Fibroblast of pulmonary artery (primary cell): ENCODE data around the gene SAMD10.
"Not testable (repeated sequence)": the region's sequence is repeated elsewhere in the genome, so short reads cannot be mapped to it uniquely, and the experiment has no call there.

ENCODE experiments used
- DNase-seq: peaks from one replicate; pipeline ENCODE4 v3.0.0-alpha.2; 2010; ENCODE audit warnings: low read depth
- H3K4me3 ChIP-seq: replicated peaks from 2 replicates; pipeline ENCODE4 v1.5.1; 2011; ENCODE audit warnings: low read depth, mild to moderate bottlenecking, control low read depth, low read length, moderate library complexity
- TF ChIP-seq, protein P1 (sequence below): IDR thresholded peaks from 2 replicates; pipeline ENCODE4 v1.5.1; 2011; ENCODE audit warnings: mild to moderate bottlenecking, control low read depth, low read length, inconsistent platforms; ENCODE audit errors: missing control alignments

SAMD10 gene

GRCh38 chr20:63973160-63973479 is 6.3 kb downstream of the SAMD10 start:
- H3K4me3 ChIP-seq: no peak overlapping the region
- no peak for DNase-seq
- TF ChIP-seq, protein P1, sequence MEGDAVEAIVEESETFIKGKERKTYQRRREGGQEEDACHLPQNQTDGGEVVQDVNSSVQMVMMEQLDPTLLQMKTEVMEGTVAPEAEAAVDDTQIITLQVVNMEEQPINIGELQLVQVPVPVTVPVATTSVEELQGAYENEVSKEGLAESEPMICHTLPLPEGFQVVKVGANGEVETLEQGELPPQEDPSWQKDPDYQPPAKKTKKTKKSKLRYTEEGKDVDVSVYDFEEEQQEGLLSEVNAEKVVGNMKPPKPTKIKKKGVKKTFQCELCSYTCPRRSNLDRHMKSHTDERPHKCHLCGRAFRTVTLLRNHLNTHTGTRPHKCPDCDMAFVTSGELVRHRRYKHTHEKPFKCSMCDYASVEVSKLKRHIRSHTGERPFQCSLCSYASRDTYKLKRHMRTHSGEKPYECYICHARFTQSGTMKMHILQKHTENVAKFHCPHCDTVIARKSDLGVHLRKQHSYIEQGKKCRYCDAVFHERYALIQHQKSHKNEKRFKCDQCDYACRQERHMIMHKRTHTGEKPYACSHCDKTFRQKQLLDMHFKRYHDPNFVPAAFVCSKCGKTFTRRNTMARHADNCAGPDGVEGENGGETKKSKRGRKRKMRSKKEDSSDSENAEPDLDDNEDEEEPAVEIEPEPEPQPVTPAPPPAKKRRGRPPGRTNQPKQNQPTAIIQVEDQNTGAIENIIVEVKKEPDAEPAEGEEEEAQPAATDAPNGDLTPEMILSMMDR: no peak

GRCh38 chr20:63972312-63973159 is 6.9 kb downstream of the SAMD10 start:
- no peak for DNase-seq
- H3K4me3 ChIP-seq: no peak overlapping the region
- TF ChIP-seq, protein P1: no peak

GRCh38 chr20:63971960-63972311 is 7.5 kb downstream of the SAMD10 start:
- DNase-seq: not testable (repeated sequence)

GRCh38 chr20:63970714-63971431 is 8.6 kb downstream of the SAMD10 start:
- no peak for DNase-seq
- TF ChIP-seq, protein P1: no peak
- no peak overlapping the region for H3K4me3 ChIP-seq

More at GRCh38 chr20:63971960-63972311, 7.5 kb downstream of the SAMD10 start:
- H3K4me3 ChIP-seq: not testable (repeated sequence)

- peak within 1 kb of the TSS; percentile 64 for H3K4me3 ChIP-seq
- TF ChIP-seq, protein P1: no peak
- peak; percentile 63 for DNase-seq
Measured at GRCh38 chr20:63969838-63970713, 9.4 kb downstream of the SAMD10 start, which contains the start of gene ZNF512B. Gene ZNF512B, minus strand, starts transcription at chr20:63969930. Its CDS starts 1,980 bp downstream, at chr20:63967950.

DNA sequence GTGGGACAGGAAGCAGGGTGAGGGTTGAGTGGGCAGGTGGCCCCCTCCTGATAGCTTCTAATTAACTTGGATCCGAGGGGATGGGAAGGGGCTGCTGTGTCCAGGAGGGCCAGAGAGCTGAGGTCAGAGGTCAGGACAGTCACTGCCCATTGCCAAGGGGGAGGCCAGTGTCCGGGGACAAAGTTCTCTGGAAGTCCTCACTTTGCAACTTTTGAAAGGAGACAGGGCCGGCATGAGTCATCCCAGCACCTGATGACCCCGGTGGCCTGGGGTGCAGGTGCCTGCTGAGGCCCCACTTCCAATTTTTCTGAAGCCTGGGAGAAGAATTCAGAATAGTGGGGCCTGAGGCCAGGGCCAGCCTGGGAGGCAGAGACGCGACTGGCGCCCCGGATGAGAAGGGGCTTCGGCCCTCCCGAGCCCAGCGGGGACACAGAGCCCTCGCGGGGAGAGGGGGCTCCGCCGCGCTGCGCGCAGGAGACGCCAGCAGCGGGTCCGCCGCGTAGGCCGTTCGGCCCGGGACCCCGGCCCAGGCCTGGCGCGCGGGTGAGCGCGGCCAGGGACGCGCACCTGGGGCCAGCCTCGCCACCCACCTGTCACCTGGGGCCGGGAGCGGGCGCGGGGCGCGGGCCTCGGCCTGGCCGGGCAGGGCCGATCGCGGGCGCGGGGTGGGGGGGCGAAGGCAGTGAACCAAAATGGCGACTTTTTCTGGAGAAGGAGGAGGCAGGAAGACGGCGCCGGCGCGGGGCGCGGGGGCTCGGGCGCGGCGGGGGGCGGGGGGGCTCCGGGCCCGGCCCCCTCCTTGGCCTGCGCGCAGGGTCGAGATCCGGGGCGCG is 10.3 kb downstream of the SAMD10 start:
- TF ChIP-seq, protein P1: no peak
- DNase-seq: no peak
- peak overlapping the region; percentile 64 for H3K4me3 ChIP-seq
